ES-I3 (cell line): Measurements from ENCODE around the gene IDI2.

Source experiments
- H3K36me3 ChIP-seq: 2 replicates; pipeline ENCODE4 v1.6.1; 2013; ENCODE audit warnings: mild to moderate bottlenecking, low read length, control low read depth, moderate library complexity; ENCODE audit not compliant: insufficient read depth
- H3K4me1 ChIP-seq: 2 replicates; pipeline ENCODE4 v1.6.1; 2013; ENCODE audit warnings: mild to moderate bottlenecking, control low read depth, low read length; ENCODE audit not compliant: insufficient read depth
- H3K9ac ChIP-seq: 2 replicates; pipeline ENCODE4 v1.6.1; 2013; ENCODE audit warnings: low read depth, mild to moderate bottlenecking, low read length, moderate library complexity
- H3K9me3 ChIP-seq: 2 replicates; pipeline ENCODE4 v1.6.1; 2013; ENCODE audit warnings: mild to moderate bottlenecking, low read length, moderate library complexity; ENCODE audit not compliant: control insufficient read depth, insufficient read depth

Gene IDI2

GRCh38 chr10:1007583-1007982 is 18.1 kb downstream of the IDI2 start:
- no peak overlapping the region for H3K9ac ChIP-seq
- no peaks in the 10 kb centered on the region for H3K4me1 ChIP-seq
- H3K9me3 ChIP-seq = no peaks in the 10 kb centered on the region
- H3K36me3 ChIP-seq = peaks cover 79% of the 10 kb centered on the region

DNA sequence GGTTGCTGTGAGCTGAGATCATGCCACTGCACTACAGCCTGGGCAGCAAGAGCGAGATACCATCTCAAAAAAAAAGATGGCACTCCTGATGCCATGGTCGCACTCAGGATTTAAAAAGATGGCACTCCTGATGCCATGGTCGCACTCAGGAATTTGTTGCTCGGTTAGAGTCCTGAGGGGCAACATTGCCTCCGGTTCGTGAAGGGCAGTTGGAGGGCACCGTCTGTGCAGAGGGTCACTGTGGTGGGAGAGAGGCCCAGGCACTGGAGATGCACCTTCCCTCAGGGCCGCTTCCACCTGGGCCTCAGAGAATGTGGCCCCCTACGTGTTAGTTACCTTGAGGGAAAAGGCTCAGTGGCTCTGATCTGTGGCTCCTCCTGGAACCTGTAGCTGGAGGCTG is 19.1 kb downstream of the IDI2 start:
- no peak overlapping the region for H3K9ac ChIP-seq
- H3K9me3 ChIP-seq = no peaks in the 10 kb centered on the region
- H3K4me1 ChIP-seq = no peaks in the 10 kb centered on the region
- peaks cover 75% of the 10 kb centered on the region for H3K36me3 ChIP-seq

GRCh38 chr10:1003884-1004670 is 21.6 kb downstream of the IDI2 start:
- 0 out of 2 replicates have a peak, but pooled peaks cover 2% of the 10 kb centered on the region for H3K9me3 ChIP-seq
- no peaks in the 10 kb centered on the region for H3K4me1 ChIP-seq
- H3K9ac ChIP-seq = no peak overlapping the region
- peaks cover 65% of the 10 kb centered on the region for H3K36me3 ChIP-seq

DNA sequence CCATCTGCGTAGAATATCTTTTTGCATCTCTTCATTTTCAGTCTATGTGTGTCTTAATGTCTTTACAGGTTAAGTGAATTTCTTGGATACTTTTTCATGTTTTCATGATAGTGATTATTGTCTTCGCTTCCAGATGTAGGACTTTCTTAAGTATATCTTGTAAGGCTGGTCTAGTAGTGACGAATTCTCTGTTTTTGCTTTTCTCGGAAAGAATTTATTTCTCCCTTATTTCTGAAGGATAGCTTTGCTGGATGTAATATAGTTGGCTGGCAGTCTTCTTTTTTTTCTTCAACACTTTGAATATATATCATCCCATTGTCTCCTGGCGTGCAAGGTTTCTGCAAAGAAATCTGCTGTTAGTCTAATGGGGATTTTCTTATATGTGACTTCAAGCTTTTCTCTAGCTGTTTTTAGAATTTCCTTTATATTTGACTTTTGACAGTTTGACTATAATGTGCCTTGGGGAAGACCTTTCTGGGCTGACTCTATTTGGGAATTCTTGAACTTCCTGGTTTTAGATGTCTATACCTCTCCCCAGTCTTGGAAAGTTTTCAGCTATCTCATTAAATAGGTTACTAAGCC is 23.1 kb downstream of the IDI2 start:
- Histone ChIP-seq H3K36me3 (peaks cover 66% of the 10 kb centered on the region), H3K4me1 (no peaks in the 10 kb centered on the region)

DNA sequence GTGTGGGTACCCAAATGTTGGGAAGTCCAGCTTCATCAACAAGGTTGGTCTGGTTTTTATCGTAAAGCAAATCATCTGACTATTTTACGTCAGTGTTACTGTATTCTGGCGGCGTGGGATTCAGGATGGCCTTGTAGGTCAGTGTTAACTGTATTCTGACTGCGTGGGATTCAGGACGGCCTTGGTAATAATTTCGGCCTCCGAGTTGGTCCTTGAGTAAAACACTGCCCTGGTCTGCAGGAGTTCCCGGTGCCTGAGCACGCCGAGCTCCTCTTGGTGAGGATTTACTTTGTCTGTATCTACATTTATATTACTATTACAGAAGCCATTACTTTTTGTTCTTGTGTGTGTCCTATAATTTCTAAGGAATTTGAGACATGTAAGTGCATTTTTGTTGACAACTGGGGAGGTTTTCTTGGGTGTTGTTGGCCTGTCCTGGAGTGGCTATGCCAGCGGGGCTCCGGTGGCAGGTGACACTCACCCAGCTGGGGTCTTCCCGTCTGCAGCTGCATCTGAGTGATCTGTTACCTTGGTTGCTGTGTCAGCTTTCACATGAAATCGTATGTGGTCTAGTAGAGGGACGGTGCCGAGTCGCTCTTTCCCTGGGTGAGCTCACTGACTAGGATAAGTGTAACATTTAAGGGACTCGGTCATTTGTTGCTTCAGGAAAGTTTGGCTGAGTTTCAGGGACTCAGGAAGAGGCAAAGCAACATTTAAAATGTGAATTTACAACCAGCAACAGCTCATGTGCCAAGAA is 28.2 kb downstream of the IDI2 start:
- H3K36me3 ChIP-seq = peaks cover 74% of the 10 kb centered on the region
- 0 out of 2 replicates have a peak, but pooled peaks cover 2% of the 10 kb centered on the region for H3K9me3 ChIP-seq
- no peaks in the 10 kb centered on the region for H3K4me1 ChIP-seq
- no peak overlapping the region for H3K9ac ChIP-seq

More for the DNA sequence above, 23.1 kb downstream of the IDI2 start:
- Histone ChIP-seq H3K9me3 (0 out of 2 replicates have a peak, but pooled peaks cover 2% of the 10 kb centered on the region), H3K9ac (no peak overlapping the region)

- H3K4me1 ChIP-seq = no peaks in the 10 kb centered on the region
- H3K9me3 ChIP-seq = no peaks in the 10 kb centered on the region
- no peak overlapping the region for H3K9ac ChIP-seq
- peaks cover 65% of the 10 kb centered on the region for H3K36me3 ChIP-seq
These were observed 29.6 kb downstream of the IDI2 start for GRCh38 chr10:996031-996430.

- no peaks in the 10 kb centered on the region for H3K9me3 ChIP-seq
- H3K9ac ChIP-seq = no peak overlapping the region
- H3K36me3 ChIP-seq = peaks cover 64% of the 10 kb centered on the region
These were observed 30.1 kb downstream of the IDI2 start for GRCh38 chr10:995559-995926.

GRCh38 chr10:994836-995558 is 30.7 kb downstream of the IDI2 start:
- Histone ChIP-seq H3K9ac (no peak overlapping the region), H3K9me3 (no peaks in the 10 kb centered on the region), H3K4me1 (no peaks in the 10 kb centered on the region), H3K36me3 (peaks cover 64% of the 10 kb centered on the region)

More at GRCh38 chr10:995559-995926, 30.1 kb downstream of the IDI2 start:
- no peaks in the 10 kb centered on the region for H3K4me1 ChIP-seq

DNA sequence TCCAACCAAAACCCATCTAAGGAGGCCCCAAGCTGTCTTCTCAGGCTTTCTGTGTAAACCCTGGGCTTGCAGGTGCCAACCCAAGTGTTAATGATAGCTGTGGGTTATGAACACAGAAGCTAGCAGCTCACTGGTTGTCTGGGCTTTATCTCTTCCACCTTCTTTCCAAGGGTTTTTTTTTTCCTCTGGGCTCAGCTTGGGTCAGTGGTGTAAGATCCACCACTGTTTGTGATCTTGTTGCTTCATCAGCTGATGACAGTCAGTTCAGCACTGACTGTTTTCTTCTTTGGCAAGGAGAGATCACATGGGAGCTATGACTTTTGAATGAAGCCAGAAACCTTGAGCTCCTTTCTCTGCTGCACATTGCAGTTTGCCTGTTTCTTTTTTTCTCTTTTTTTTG is 32.8 kb downstream of the IDI2 start:
- Histone ChIP-seq H3K36me3 (peaks cover 46% of the 10 kb centered on the region), H3K9ac (no peak overlapping the region), H3K4me1 (no peaks in the 10 kb centered on the region; the same call in 1 of the 2 replicates), H3K9me3 (no peaks in the 10 kb centered on the region)

DNA sequence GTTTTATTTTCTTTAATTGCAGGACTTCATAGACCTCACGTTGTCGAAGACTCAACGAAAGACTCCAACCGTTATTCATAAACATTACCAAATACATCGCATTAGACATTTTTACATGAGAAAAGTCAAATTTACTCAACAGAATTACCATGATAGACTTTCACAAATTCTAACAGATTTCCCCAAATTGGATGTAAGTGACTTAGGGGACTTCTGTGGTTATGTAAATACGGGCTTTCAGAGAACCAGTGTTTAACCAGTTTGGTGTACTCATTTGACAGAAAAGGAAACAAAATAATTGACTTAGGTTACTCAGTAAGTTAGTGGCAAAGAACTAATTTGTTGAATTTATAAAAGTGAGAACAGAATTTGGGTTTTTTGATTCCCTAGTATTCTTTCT is 33.2 kb downstream of the IDI2 start:
- Histone ChIP-seq H3K4me1 (no peaks in the 10 kb centered on the region; the same call in 1 of the 2 replicates), H3K9me3 (no peaks in the 10 kb centered on the region), H3K9ac (no peak overlapping the region), H3K36me3 (peaks cover 42% of the 10 kb centered on the region)

DNA sequence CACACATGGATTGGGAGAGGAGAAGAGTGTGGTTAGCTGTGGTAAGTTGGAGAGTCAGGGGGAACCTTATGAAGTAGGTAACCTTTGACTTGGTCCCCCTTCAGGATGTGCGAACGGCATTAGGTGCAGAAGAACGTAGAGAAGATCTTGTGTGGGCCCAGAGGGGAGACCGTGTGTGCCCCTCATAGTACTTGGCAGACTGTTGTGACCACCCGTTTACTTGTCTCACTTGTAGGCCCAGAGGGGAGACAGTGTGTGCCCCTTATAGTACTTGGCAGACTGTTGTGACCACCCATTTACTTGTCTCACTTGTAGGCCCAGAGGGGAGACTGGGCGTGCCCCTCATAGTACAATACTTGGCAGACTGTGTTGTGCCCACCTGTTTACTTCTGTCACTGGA is 34.9 kb downstream of the IDI2 start:
- peaks cover 28% of the 10 kb centered on the region for H3K36me3 ChIP-seq

DNA sequence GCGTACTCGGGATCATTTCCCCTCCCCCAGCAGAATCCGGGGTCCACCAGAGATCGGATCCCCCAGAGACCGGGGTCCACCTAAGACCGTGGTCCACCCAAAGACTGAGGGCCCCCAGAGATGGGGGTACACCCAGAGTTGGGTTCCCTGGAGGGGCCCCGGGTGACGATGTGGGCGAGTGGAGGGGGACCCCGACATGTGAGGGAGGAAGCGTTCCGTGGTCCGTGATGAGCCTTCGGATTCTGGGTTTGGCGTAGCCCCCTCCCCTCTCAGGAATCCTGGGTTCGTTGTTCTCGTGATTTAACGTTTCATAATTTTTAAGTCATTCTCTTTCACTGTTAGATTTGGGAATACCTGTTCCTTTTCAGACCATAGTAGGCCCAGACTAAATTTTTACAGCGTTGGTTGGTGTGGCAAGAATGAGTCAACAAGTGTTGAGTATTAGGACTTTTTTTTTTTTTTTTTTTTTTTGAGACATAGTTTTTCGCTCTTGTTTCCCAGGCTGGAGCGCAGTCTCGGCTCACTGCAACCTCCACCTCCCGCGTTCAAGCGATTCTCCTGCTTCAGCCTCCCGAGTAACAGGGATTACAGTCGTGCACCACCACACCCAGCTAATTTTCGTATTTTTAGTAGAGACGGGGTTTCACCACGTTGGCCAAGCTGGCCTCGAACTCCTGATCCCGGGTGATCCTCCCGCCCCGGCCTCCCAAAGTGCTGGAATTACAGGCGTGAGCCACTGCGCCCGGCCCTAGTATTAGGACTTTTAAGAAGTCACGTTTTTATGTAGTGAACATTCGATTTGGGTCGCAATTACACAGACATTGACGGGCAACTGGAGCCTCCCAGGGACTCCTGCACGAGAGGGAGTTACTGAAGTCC is 36.8 kb downstream of the IDI2 start:
- H3K4me1 ChIP-seq = peaks cover 3% of the 10 kb centered on the region; the same call in 1 of the 2 replicates
- peak overlapping the region; percentile 95 for H3K9ac ChIP-seq
- no peaks in the 10 kb centered on the region for H3K9me3 ChIP-seq
- H3K36me3 ChIP-seq = peaks cover 12% of the 10 kb centered on the region

More for the DNA sequence above, 34.9 kb downstream of the IDI2 start:
- Histone ChIP-seq H3K9me3 (no peaks in the 10 kb centered on the region), H3K9ac (no peak overlapping the region), H3K4me1 (peaks cover 3% of the 10 kb centered on the region; the same call in 1 of the 2 replicates)

DNA sequence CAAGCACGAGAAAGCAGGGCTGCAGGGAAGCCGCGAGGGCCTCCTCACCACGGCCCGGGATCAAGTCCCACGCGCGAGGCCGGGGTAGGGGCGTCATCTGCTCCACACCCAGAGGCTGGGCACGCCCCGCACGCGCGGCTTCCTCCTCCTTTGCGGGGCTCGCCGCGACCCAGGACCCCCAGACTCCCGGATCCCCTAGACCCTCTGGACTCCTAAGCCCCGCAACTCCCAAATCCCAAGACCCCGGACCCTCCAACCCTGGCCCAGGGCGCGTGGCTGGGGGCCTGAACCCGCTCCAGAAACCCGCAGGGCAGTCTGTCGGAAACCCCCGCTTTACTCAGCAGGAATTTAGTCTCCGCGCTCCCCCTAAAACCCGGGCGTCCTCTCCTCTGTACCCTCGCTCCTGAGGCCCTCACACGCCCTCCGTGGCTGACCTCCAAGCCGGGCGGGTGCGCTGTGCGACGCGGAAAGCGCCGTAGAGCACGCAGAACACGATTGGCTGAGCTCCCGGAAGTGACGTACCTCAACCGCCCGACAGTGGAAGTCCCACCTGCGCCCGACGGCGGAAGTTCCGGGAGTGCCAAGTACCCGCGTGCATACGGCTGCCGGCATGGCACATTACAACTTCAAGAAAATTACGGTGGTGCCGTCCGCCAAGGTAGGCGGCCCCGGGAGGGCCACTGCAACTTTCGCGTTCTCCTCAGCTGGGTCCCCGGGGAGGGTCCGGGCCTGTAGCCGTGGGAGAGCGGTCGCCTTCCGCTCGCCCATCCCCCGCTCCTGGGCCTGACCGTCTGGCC is 37.6 kb downstream of the IDI2 start, which contains the start of gene GTPBP4:
Gene GTPBP4 (plus strand): TSS at position 565 of the 797 bp plus-strand sequence. CDS start 46 bp downstream, at position 611.
- peak within 1 kb of the TSS; percentile 95 for H3K9ac ChIP-seq
- peaks cover 3% of the 10 kb centered on the region; the same call in 1 of the 2 replicates for H3K4me1 ChIP-seq
- H3K36me3 ChIP-seq = peaks cover 5% of the 10 kb centered on the region
- H3K9me3 ChIP-seq = no peaks in the 10 kb centered on the region
